Breast epithelium (tissue), 3 donors: ENCODE data around the gene KRTAP4-3.

Experiments
- CTCF ChIP-seq, 3 donors: fragments of 450-650 bp; IDR thresholded peaks; one replicate each; pipeline ENCODE4 v1.5.1; 2016 to 2017; ENCODE audit warnings: antibody characterized with exemption in 3 of 3, mild to moderate bottlenecking in 3 of 3, moderate library complexity in 3 of 3
- POLR2AphosphoS5 ChIP-seq, 3 donors: sonication (generic); formaldehyde crosslinking; IDR thresholded peaks; one replicate each; pipeline ENCODE4 v1.6.1; 2017; ENCODE audit warnings: antibody characterized with exemption in 3 of 3

- TF ChIP-seq POLR2AphosphoS5 (IDR thresholded peaks at IDR 0.05) (no peak), CTCF (IDR thresholded peaks at IDR 0.05) (no peak)
These were observed 3.9 kb upstream of the KRTAP4-3 start for GRCh38 chr17:41171886-41172285.
